HepG2 (cell line): ENCODE data around the gene PIK3CG. TPM values are rescaled to one million over a fixed set of nuclear protein-coding genes. Genes with fewer than 3 reads are reported as not detected.

Experiments used
- ATAC-seq: fragments of 200-7000 bp; cut with Tn5 transposase; 3 replicates; pipeline ENCODE4 v1.9.1; 2020; ENCODE audit warnings: mild to moderate bottlenecking, moderate library complexity
- BruUV-seq: library from RNA; stranded (reverse); fragments of 400-500 nt; replicated peaks from 2 replicates; lab custom pipeline; 2021; lab: Mats Ljungman, UMichigan
- CTCF ChIA-PET: fragments of 300-600 bp; formaldehyde crosslinking; extraction: SDS; loops from one replicate; lab custom pipeline; 2021; ENCODE audit warnings: low total read pairs, inconsistent platforms, low intra/inter-chr PET ratio; lab: Yijun Ruan, JAX
- POLR2A ChIA-PET: fragments of 350-600 bp; sonication (Branson Sonifier 250); formaldehyde crosslinking; loops from one replicate; lab custom pipeline; 2020; ENCODE audit warnings: antibody characterized with exemption, inconsistent platforms; lab: Yijun Ruan, JAX
- DNase-seq: peaks from one replicate; pipeline ENCODE4 v3.0.0-alpha.2; 2015; ENCODE audit warnings: low spot score
- FAIRE-seq: peaks from 3 replicates; lab custom pipeline; 2011; peaks lifted over from hg19 to GRCh38; lab: Jason Lieb, UNC
- H2AFZ ChIP-seq: one replicate; pipeline ENCODE4 v1.6.1; 2011; ENCODE audit warnings: low read length, inconsistent platforms
- H3K27ac ChIP-seq: fragments of 300-600 bp; 3 replicates; pipeline ENCODE4 v1.8.0; 2011; ENCODE audit warnings: mixed run types, mild to moderate bottlenecking, mixed read lengths, low read length, inconsistent platforms; ENCODE audit not compliant: insufficient read depth; ENCODE audit errors: extremely low read length
- H3K27me3 ChIP-seq, 2 experiments: fragments of 200-600 bp in 1 of 2; 2 replicates in 1 of 2; 3 replicates in 1 of 2; pipeline versions ENCODE4 v1.6.0 to v1.8.0; 2011; ENCODE audit warnings: low read length in 2 of 2, mild to moderate bottlenecking in 2 of 2, moderate library complexity in 2 of 2, inconsistent platforms in 1 of 2; ENCODE audit not compliant: insufficient read depth in 2 of 2, control insufficient read depth in 1 of 2
- H3K36me3 ChIP-seq, 2 experiments: fragments of 200-600 bp in 1 of 2; replicated peaks in 1 of 2; 2 replicates in 1 of 2; 3 replicates in 1 of 2; pipeline versions ENCODE4 v1.5.1 to v1.8.0; 2011; ENCODE audit warnings: low read length in 2 of 2, inconsistent platforms in 1 of 2; ENCODE audit not compliant: insufficient read depth in 2 of 2, control insufficient read depth in 1 of 2
- H3K4me1 ChIP-seq: 2 replicates; pipeline ENCODE4 v1.5.1; 2012; ENCODE audit warnings: low read length, inconsistent platforms; ENCODE audit not compliant: insufficient read depth
- H3K4me2 ChIP-seq: 2 replicates; pipeline ENCODE4 v1.6.0; 2011; ENCODE audit warnings: low read depth, low read length, inconsistent platforms
- H3K4me3 ChIP-seq, 3 experiments: fragments of 200-600 bp in 1 of 3; sonication (generic), shearing (Covaris generic) in 1 of 3; replicated peaks in 1 of 3; 2 replicates each; pipeline ENCODE4 v1.5.1; 2011 to 2016; ENCODE audit warnings: low read length in 3 of 3, inconsistent platforms in 2 of 3, low read depth in 2 of 3, mild to moderate bottlenecking in 2 of 3, control low read depth in 1 of 3, mixed read lengths in 1 of 3; ENCODE audit not compliant: insufficient read depth in 1 of 3
- H3K79me2 ChIP-seq: one replicate; pipeline ENCODE4 v1.6.1; 2011; ENCODE audit warnings: low read length, inconsistent platforms; ENCODE audit not compliant: insufficient read depth
- H3K9ac ChIP-seq: 2 replicates; pipeline ENCODE4 v1.6.0; 2011; ENCODE audit warnings: mild to moderate bottlenecking, low read depth, low read length, inconsistent platforms; ENCODE audit not compliant: insufficient read depth
- H3K9me3 ChIP-seq: 2 replicates; pipeline ENCODE4 v1.5.1; 2012; ENCODE audit warnings: mild to moderate bottlenecking, low read length
- H4K20me1 ChIP-seq: 2 replicates; pipeline ENCODE4 v1.6.0; 2011; ENCODE audit warnings: inconsistent platforms, mild to moderate bottlenecking, low read length, moderate library complexity; ENCODE audit not compliant: insufficient read depth
- FOSL1 ChIP-seq: sonication (generic); formaldehyde crosslinking; IDR thresholded peaks from 2 replicates; pipeline ENCODE4 v1.9.0; 2021; ENCODE audit warnings: missing genetic modification reagents, borderline replicate concordance
- HMG20A ChIP-seq: IDR thresholded peaks from 2 replicates; pipeline ENCODE4 v1.6.1; 2016; ENCODE audit warnings: borderline replicate concordance
- KAT2B ChIP-seq: fragments of 150-350 bp; IDR thresholded peaks from 2 replicates; pipeline ENCODE4 v1.6.1; 2014; ENCODE audit warnings: low read depth, low read length, borderline replicate concordance
- LCORL ChIP-seq, 2 experiments: fragments of 450-650 bp in 1 of 2; sonication (generic) in 1 of 2; formaldehyde crosslinking in 1 of 2; IDR thresholded peaks; 2 replicates each; pipeline versions ENCODE4 v1.5.0 to v1.6.1; 2017 to 2020; ENCODE audit warnings: antibody characterized with exemption in 1 of 2, missing genetic modification reagents in 1 of 2
- WGBS: methylation state at CpG from one replicate; pipeline ENCODE4 v1.1.6; 2017; ENCODE audit warnings: low lambda C conversion rate; 5-methylcytosine and 5-hydroxymethylcytosine counted together
- in situ Hi-C: cut with HindIII; loops from 2 replicates; pipeline ENCODE4 v1.10.0; 2017; ENCODE audit warnings: low pct_unique_long_range_greater_than_20kb; ENCODE audit not compliant: extremely low pct_ligation_motif_present
- intact Hi-C: fragments of 100-400 bp; cut with micrococcal nuclease; formaldehyde crosslinking; loops from one replicate; pipeline ENCODE4 v1.10.0; 2022; ENCODE audit not compliant: unreplicated experiment
- polyA plus RNA-seq, 8 experiments: library from polyadenylated mRNA; depleted of rRNA in 3 of 8; stranded (reverse) in 7 of 8; unstranded in 1 of 8; fragments of >200 nt; fragmentation: Illumina TruSeq in 4 of 8; extraction: Trizol in 4 of 8; gene quantifications; 2 replicates each; pipeline versions ENCODE4 v1.2.1 to v1.2.3, GENCODE V29; 2011 to 2016; ENCODE audit warnings: low read depth in 4 of 8, missing spikeins in 1 of 8, mixed read lengths in 1 of 8; ENCODE audit not compliant: insufficient read depth in 1 of 8
- total RNA-seq, 5 experiments: library from RNA; depleted of rRNA; stranded (reverse); fragments of >200 nt; fragmentation: Illumina TruSeq; extraction: Trizol; gene quantifications; 2 replicates each; pipeline ENCODE4 v1.2.3, GENCODE V29; 2016; ENCODE audit warnings: low read depth in 1 of 5
- TF ChIP-seq, protein P1 (sequence below): sonication (generic); formaldehyde crosslinking; IDR thresholded peaks from 2 replicates; pipeline ENCODE4 v1.4.0; 2020; ENCODE audit warnings: missing genetic modification reagents, borderline replicate concordance

Gene PIK3CG
- total and polyA plus RNA-seq, 2 of the 13 experiments (the other 11 are each of a cell fraction or from before 2014, with no cell fraction given) = not detected

DNA sequence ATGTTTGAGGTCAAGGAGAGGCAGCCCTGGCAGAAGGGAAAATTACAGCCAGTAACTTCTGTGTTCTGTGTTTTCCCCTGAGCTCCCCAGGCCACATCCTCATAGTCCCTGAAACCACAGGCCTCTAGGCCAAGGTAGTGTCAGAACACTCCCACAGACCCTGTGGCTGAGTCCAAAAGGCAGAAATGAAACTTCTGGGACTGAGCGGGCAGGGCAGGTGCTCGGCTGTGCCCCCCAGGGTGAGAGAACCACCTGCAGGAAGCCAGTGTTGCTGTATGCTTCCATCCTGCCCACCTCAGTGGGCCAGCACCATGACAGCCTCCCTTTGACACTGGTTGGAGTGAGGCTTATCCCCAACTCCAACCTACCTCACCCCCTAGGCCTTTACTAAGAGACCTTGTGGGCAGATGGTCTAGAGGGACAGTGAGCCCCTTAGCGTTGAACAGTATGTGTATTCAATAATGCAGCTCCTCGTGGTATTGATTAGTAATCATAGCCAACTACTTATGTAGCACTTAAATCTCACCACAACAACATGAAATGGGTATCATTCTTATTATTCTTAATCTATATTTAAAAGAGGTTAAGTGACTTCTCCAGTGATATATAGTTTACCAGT, 30.3 kb downstream of the PIK3CG start:
- H3K4me2 ChIP-seq = no peak overlapping the region
- no peaks in the 10 kb centered on the region for H3K79me2 ChIP-seq
- no peak overlapping the region for H3K27ac ChIP-seq
- no peak for FAIRE-seq
- intact Hi-C loops = no loop called here
- H3K36me3 ChIP-seq = no peaks in the 10 kb centered on the region
- H3K27me3 ChIP-seq = peaks cover 0 to 3% of the 10 kb centered on the region in 2 experiments; a peak in 1 of 5 replicates
- H4K20me1 ChIP-seq = no peaks in the 10 kb centered on the region
- in situ Hi-C loops = no loop called here
- TF ChIP-seq KAT2B = no peak
- no peak for TF ChIP-seq HMG20A (CRISPR knock-in tag)
- TF ChIP-seq LCORL (IDR thresholded peaks at IDR 0.05) = no peak
- TF ChIP-seq LCORL (CRISPR knock-in tag; IDR thresholded peaks at IDR 0.05) = no peak
- no peak for TF ChIP-seq FOSL1 (CRISPR knock-in tag)
- TF ChIP-seq, protein P1, sequence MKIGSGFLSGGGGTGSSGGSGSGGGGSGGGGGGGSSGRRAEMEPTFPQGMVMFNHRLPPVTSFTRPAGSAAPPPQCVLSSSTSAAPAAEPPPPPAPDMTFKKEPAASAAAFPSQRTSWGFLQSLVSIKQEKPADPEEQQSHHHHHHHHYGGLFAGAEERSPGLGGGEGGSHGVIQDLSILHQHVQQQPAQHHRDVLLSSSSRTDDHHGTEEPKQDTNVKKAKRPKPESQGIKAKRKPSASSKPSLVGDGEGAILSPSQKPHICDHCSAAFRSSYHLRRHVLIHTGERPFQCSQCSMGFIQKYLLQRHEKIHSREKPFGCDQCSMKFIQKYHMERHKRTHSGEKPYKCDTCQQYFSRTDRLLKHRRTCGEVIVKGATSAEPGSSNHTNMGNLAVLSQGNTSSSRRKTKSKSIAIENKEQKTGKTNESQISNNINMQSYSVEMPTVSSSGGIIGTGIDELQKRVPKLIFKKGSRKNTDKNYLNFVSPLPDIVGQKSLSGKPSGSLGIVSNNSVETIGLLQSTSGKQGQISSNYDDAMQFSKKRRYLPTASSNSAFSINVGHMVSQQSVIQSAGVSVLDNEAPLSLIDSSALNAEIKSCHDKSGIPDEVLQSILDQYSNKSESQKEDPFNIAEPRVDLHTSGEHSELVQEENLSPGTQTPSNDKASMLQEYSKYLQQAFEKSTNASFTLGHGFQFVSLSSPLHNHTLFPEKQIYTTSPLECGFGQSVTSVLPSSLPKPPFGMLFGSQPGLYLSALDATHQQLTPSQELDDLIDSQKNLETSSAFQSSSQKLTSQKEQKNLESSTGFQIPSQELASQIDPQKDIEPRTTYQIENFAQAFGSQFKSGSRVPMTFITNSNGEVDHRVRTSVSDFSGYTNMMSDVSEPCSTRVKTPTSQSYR = no peak
- TF ChIP-seq, all 625 proteins: peak for 0
- DNase-seq (no peak), ATAC-seq (no peak)
- no peaks in the 10 kb centered on the region for H3K4me1 ChIP-seq
- CTCF ChIA-PET = no interaction called here
- no peak overlapping the region for H2AFZ ChIP-seq
- H3K4me3 ChIP-seq = no peak overlapping the region
- H3K9ac ChIP-seq = no peak overlapping the region
- 0% methylated on average over 4 of the region's 4 CpGs for WGBS
- POLR2A ChIA-PET = no interaction called here
- H3K9me3 ChIP-seq = no peaks in the 10 kb centered on the region
- BruUV-seq = no TSS peak
